Activated CD4-positive, alpha-beta T cell treated with anti-CD3 and anti-CD28 coated beads for 1 hour (primary cell): ENCODE measurements around the gene SLC37A1.

ENCODE experiments used
- DNase-seq: peaks from one replicate; pipeline ENCODE4 v3.0.0-alpha.2; 2020

SLC37A1 gene

GRCh38 chr21:42531771-42532170 lies 18.1 kb downstream of the SLC37A1 start:
- DNase-seq: no peak

- DNase-seq: no peak
These were observed 19.0 kb downstream of the SLC37A1 start for GRCh38 chr21:42532466-42533181.

- no peak for DNase-seq
These were observed 19.8 kb downstream of the SLC37A1 start for GRCh38 chr21:42533306-42533962.

GRCh38 chr21:42533963-42534355 lies 20.3 kb downstream of the SLC37A1 start:
- DNase-seq: no peak

- no peak for DNase-seq
These were observed 21.0 kb downstream of the SLC37A1 start for GRCh38 chr21:42534421-42535378.

- no peak for DNase-seq
These were observed 22.0 kb downstream of the SLC37A1 start for GRCh38 chr21:42535602-42536171.

- DNase-seq: no peak
These were observed 22.9 kb downstream of the SLC37A1 start for GRCh38 chr21:42536601-42537000.

- DNase-seq: no peak
These were observed 23.6 kb downstream of the SLC37A1 start for GRCh38 chr21:42537106-42537742.

GRCh38 chr21:42538479-42539275 lies 25.0 kb downstream of the SLC37A1 start:
- DNase-seq: no peak

- no peak for DNase-seq
These were observed 25.7 kb downstream of the SLC37A1 start for GRCh38 chr21:42539342-42539741.

- DNase-seq: no peak
These were observed 26.3 kb downstream of the SLC37A1 start for GRCh38 chr21:42539931-42540343.

GRCh38 chr21:42540396-42540795 lies 26.7 kb downstream of the SLC37A1 start:
- DNase-seq: no peak

GRCh38 chr21:42541174-42541573 lies 27.5 kb downstream of the SLC37A1 start:
- DNase-seq: no peak

GRCh38 chr21:42541618-42542017 lies 28.0 kb downstream of the SLC37A1 start:
- no peak for DNase-seq

GRCh38 chr21:42542196-42542595 lies 28.5 kb downstream of the SLC37A1 start:
- no peak for DNase-seq

- DNase-seq: no peak
These were observed 28.9 kb downstream of the SLC37A1 start for GRCh38 chr21:42542596-42542995.

- DNase-seq: no peak
These were observed 29.6 kb downstream of the SLC37A1 start for GRCh38 chr21:42543106-42543847.

- DNase-seq: no peak
These were observed 30.9 kb downstream of the SLC37A1 start for GRCh38 chr21:42544544-42544943.

- DNase-seq: no peak
These were observed 31.7 kb downstream of the SLC37A1 start for GRCh38 chr21:42545317-42545716.

- no peak for DNase-seq
These were observed 32.1 kb downstream of the SLC37A1 start for GRCh38 chr21:42545745-42546144.

- no peak for DNase-seq
These were observed 32.8 kb downstream of the SLC37A1 start for GRCh38 chr21:42546433-42546832.
